HFF-Myc (cell line): Measurements from ENCODE around the gene GPR37.

Experiments used
- DNase-seq: peaks from one replicate; pipeline ENCODE4 v3.0.0-alpha.2; 2011; ENCODE audit warnings: low read depth; ENCODE audit errors: extremely low read depth
- H3K4me3 ChIP-seq: replicated peaks from 2 replicates; pipeline ENCODE4 v1.5.1; 2011; ENCODE audit warnings: low read depth, mild to moderate bottlenecking, control low read depth, low read length
- CTCF ChIP-seq: IDR thresholded peaks from 2 replicates; pipeline ENCODE4 v1.5.1; 2012; ENCODE audit warnings: mild to moderate bottlenecking, low read depth, low read length, control low read depth; ENCODE audit errors: missing control alignments

The GPR37 gene

GRCh38 chr7:124765401-124766352 lies at the start of gene GPR37:
Gene GPR37 (minus strand): TSS chr7:124765792. CDS start chr7:124764976, 816 bp downstream.
- peak; percentile 12 for DNase-seq
- peak within 1 kb of the TSS; percentile 38 for H3K4me3 ChIP-seq
- TF ChIP-seq CTCF: peak; percentile 11

GRCh38 chr7:124813994-124814798 lies 48.6 kb upstream of the GPR37 start:
- no peak for DNase-seq
- TF ChIP-seq CTCF: no peak
- no peak overlapping the region for H3K4me3 ChIP-seq

- H3K4me3 ChIP-seq: no peak overlapping the region
- DNase-seq: no peak
- TF ChIP-seq CTCF: no peak
Observed at GRCh38 chr7:124812764-124813163, 47.2 kb upstream of the GPR37 start.

- no peak overlapping the region for H3K4me3 ChIP-seq
- TF ChIP-seq CTCF: no peak
- DNase-seq: no peak
Observed at GRCh38 chr7:124811341-124811740, 45.7 kb upstream of the GPR37 start.

GRCh38 chr7:124810605-124811004 lies 45.0 kb upstream of the GPR37 start:
- no peak for TF ChIP-seq CTCF
- DNase-seq: no peak
- H3K4me3 ChIP-seq: no peak overlapping the region

- no peak overlapping the region for H3K4me3 ChIP-seq
- DNase-seq: no peak
- no peak for TF ChIP-seq CTCF
Observed at GRCh38 chr7:124808206-124808605, 42.6 kb upstream of the GPR37 start.
